HUES48 (cell line): ENCODE data around the gene ADAMTS2.

Source experiments
- H3K27ac ChIP-seq: one replicate; pipeline ENCODE4 v1.7.0; 2013; ENCODE audit warnings: low read depth, low read length, inconsistent platforms
- H3K27me3 ChIP-seq: 2 replicates; pipeline ENCODE4 v1.6.1; 2013; ENCODE audit warnings: mild to moderate bottlenecking, low read length; ENCODE audit not compliant: control insufficient read depth, insufficient read depth
- H3K36me3 ChIP-seq: 2 replicates; pipeline ENCODE4 v1.6.1; 2013; ENCODE audit warnings: low read length; ENCODE audit not compliant: control insufficient read depth, insufficient read depth
- H3K4me1 ChIP-seq: 2 replicates; pipeline ENCODE4 v1.6.1; 2013; ENCODE audit warnings: mild to moderate bottlenecking, low read length; ENCODE audit not compliant: control insufficient read depth, insufficient read depth
- H3K4me3 ChIP-seq: 2 replicates; pipeline ENCODE4 v1.5.1; 2013; ENCODE audit warnings: mild to moderate bottlenecking, low read depth, low read length
- H3K9ac ChIP-seq: 2 replicates; pipeline ENCODE4 v1.6.1; 2013; ENCODE audit warnings: mild to moderate bottlenecking, low read depth, low read length, moderate library complexity
- H3K9me3 ChIP-seq: 2 replicates; pipeline ENCODE4 v1.6.1; 2013; ENCODE audit warnings: low read length; ENCODE audit not compliant: control insufficient read depth, insufficient read depth

ADAMTS2 gene

DNA sequence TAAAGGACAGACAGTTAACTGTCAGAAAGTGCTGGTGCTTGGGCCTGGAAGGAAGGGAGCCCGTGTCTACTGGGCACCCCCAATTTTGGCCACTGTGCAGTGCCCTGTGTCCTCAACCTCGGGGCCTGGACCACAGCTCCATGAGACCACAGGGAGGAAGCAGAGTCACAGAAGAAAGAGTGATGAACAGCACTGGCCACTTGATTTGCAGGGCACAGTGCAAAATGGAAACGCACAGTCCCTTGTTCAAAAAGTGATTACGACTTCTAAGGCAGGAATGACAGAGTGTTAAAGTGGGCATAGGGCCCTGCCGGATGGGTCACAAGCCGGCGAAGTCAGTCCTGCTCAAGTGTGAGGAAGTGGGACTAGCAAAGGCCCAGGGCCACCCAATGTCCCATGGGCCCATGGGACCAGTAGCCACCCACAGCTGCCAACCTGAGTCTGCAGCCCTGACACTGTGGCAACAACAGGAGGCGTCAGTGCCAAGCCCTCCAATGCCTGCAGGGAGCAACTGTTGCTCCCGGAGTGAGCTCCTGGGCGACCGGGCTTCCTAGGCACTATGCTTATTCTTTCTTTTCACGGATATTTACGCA, 85.4 kb downstream of the ADAMTS2 start:
- no peak overlapping the region for H3K9ac ChIP-seq
- H3K4me1 ChIP-seq: no peaks in the 10 kb centered on the region
- no peaks in the 10 kb centered on the region for H3K36me3 ChIP-seq
- no peak overlapping the region for H3K4me3 ChIP-seq
- H3K27me3 ChIP-seq: no peaks in the 10 kb centered on the region
- H3K9me3 ChIP-seq: no peaks in the 10 kb centered on the region
- H3K27ac ChIP-seq: no peak overlapping the region

DNA sequence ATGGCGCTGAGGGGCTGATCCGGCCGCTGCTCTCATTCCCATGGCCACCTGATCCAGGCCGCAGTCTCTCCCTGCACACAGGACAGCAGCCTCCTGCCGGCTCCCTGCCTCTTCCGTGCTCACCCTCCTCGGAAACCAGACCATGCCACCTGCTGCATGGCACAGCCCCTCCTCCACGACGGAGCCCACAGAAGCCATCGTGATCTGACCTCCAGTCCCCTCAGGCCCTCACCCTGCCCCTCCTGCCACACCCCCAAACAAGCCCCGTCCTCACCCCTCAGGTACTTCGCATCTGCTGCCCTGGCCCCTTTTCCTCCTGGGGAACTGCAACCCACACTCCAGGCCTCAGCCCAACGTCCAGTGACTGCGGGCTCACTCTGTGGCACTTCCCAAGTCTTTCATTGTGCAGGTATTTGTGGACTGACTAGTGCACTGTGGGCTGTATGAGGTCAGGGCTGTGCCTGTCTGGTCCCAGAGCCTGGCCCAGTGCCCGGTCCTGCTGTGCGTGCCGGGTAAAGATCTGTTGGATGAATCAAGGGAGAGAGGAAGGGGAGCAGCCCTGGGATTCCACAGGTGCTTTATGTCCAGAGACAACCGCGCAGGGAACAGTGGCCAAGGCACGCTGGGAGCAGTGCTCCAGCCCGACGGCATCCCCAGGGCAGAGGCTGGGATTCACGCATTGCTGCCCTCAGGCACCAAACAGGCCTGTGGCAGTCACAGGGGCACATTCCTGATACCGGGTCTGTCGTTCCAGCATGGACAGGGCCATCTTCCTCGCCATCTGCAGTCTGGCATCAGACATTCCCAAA, 86.1 kb downstream of the ADAMTS2 start:
- Histone ChIP-seq H3K4me3 (no peak overlapping the region), H3K9me3 (no peaks in the 10 kb centered on the region), H3K27ac (no peak overlapping the region), H3K9ac (no peak overlapping the region), H3K36me3 (no peaks in the 10 kb centered on the region), H3K27me3 (no peaks in the 10 kb centered on the region), H3K4me1 (no peaks in the 10 kb centered on the region)

DNA sequence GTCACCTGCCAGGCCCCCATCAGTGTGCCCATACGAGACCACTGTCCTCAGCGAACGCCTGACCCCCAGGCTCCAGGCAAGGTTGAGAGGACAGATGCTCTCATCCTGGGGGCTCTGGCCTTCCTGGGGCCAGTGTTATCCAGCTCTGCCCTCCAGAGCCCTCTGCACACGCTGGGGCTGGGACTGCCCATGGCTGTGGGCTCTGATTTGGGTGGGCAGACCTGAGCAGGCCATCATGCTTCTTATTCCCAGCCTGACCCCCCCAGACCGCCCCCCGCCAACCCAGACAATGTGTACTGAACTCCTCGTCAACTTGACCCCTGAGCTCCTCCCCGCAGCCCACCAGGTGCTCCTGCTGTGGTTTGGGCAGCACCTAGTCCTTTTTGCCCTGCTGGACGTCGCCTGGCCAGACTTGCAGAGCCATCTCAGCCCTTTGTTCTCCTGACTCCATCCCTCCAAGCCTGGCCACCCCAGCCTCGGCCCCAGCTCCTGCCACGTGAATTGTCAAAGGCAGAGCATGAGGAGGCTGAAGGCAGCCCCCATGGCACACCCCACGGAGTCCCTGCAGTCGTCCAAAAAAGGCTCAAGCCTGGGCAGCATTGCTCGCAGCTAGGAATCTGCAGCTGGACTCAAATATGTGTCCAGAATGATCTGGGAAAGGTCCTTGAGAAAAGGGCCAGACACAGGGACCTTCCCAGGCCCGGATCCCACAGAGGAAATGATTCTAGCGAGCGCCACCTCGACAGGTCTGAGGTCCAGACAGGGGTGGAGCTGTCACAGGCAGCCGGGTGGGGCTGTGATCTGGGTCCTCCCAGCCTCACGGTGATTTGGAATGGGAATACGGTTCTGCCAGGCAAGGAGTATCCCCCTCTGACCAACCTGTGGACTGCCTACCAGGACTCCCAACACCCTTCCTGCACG, 87.0 kb downstream of the ADAMTS2 start:
- Histone ChIP-seq H3K9ac (no peak overlapping the region), H3K36me3 (no peaks in the 10 kb centered on the region), H3K4me1 (no peaks in the 10 kb centered on the region), H3K27me3 (no peaks in the 10 kb centered on the region), H3K9me3 (no peaks in the 10 kb centered on the region), H3K4me3 (no peak overlapping the region), H3K27ac (no peak overlapping the region)

DNA sequence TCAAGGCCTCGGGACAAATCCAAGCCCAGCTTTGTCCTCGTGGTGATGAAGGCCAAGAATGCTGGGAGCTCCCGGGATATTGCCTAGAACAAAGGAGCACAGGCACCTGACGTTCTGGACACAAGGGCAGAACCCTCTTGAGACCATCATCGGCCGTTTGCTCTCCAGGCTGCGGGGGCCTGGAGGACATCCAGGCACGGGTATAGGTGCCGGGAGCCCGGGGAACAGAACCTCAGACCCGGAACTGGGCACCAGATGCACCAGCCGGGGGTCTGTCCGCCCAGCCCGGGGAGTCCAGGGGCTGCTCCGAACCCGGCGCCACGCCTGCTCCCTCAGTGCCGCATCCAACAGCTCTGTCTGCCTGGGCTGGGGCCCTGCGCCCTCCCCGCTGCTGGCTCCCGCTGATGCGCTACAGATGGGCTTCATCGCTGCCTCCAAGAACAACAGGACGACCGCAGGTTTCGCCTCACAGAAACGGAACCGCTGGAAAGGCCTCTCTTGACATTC, 88.0 kb downstream of the ADAMTS2 start:
- no peaks in the 10 kb centered on the region for H3K36me3 ChIP-seq
- no peaks in the 10 kb centered on the region for H3K9me3 ChIP-seq
- H3K4me3 ChIP-seq: no peak overlapping the region
- H3K27ac ChIP-seq: no peak overlapping the region
- no peaks in the 10 kb centered on the region for H3K4me1 ChIP-seq
- no peaks in the 10 kb centered on the region for H3K27me3 ChIP-seq
- H3K9ac ChIP-seq: no peak overlapping the region

DNA sequence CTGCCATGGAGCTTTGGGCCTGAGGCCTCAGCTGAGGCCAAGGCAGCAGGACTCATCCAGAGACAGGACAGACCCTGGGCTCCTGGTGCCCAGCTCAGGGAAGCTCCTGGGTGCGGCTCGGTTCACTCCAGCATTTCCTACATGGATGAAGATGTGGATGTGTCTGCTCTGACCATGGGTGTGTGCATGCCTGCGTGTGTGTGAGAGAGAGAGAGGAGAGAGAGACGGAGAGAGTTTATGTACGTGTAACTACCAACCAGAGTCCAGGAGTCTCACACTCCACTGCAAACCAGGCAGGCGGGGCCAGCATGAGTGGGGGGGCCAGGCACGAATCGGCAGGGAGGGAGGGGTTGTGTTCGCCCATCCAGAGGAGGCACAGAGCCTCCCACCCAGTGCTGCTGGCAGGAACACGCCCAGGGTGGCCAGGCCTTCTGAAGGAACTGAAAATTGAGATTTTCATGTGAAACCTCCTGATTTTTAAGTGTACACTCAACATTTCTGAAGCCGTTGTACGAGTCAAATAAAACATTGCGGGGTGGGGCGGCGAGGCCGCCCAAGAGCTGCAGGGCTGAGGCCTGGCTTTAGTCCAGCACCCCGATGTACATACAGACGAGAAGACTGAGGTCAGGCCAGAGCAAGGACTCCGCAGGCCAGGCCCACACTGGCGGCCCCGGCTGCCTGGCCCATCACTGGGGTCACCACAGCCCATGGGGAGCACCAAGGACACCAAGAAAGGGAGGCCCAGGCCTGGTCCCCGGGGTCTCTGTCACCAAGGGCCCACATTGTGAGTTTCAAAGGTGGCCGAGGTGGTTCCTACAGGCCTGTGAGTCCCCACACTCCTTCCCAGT, 88.7 kb downstream of the ADAMTS2 start:
- Histone ChIP-seq H3K9ac (no peak overlapping the region), H3K27ac (no peak overlapping the region), H3K9me3 (no peaks in the 10 kb centered on the region), H3K36me3 (no peaks in the 10 kb centered on the region), H3K4me1 (no peaks in the 10 kb centered on the region), H3K4me3 (no peak overlapping the region), H3K27me3 (no peaks in the 10 kb centered on the region)

DNA sequence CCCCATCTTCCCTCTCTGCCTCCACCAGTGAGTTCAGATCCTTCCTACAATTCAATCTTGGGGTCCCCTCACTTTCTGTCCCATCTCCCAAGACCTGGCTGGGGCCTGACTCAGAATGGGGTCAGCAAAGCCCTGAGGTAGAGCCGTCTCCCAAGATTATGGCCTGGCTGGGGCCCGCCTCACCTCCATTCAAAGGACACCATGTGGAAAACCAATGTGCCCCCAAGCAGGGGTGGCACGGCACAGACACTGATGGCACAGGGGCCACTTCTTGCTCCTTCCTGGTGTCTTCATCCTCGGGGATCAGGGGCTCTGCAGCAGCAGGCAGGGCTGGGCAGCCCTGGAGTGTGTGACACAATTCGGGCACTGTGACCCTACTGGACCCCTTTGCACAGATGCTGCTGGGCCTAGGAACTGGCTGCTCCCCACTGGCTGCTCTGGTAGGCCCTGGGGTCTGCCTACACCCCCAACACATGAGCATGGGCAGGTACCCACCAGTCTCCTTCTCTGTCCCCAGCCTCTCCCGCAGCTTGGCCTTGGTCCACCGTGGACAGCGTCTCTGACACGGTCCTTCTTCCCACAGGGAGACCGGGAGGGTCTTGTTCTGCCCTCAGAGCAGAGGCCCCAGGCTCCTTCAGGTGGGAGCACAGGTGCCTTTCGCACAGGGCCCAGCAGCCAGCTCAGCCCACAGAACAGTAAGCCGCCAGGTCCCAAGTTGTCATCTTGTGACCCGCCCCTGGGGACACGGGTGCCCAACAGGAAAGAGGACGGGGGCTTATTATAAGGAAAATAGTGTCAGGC, 89.5 kb downstream of the ADAMTS2 start:
- H3K27ac ChIP-seq: no peak overlapping the region
- no peaks in the 10 kb centered on the region for H3K9me3 ChIP-seq
- no peak overlapping the region for H3K4me3 ChIP-seq
- no peaks in the 10 kb centered on the region for H3K27me3 ChIP-seq
- no peaks in the 10 kb centered on the region for H3K4me1 ChIP-seq
- no peaks in the 10 kb centered on the region for H3K36me3 ChIP-seq
- no peak overlapping the region for H3K9ac ChIP-seq

DNA sequence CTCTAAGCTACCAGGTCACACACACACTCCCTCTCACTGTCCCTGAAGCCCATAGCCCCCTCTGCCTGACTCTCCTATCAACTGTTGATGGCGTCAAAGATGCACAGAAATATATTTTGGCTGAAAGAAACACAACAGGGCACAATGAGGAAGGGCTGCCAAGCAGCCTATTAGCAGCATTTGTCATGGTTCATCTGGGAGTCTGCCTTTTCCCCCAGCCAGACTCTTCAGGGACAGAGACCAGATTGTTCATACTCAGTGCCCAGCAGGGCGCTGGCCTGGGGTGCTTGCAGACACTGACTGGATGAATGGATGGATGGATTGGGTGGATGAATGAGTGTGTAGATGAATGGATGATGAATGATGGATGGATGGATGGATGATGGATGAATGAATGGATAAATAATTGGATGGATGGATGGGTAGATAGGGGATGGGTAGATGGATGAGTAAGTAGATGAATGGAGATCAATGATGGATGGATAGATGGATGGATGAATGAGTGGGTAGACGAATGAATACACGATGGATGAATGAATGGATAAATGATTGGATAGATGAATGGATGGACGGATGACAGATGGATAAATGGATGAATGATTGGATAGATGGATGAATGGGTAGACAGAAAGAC, 90.5 kb downstream of the ADAMTS2 start:
- no peak overlapping the region for H3K27ac ChIP-seq
- H3K9ac ChIP-seq: no peak overlapping the region
- no peak overlapping the region for H3K4me3 ChIP-seq
- no peaks in the 10 kb centered on the region for H3K27me3 ChIP-seq
- H3K36me3 ChIP-seq: no peaks in the 10 kb centered on the region
- no peaks in the 10 kb centered on the region for H3K9me3 ChIP-seq
- H3K4me1 ChIP-seq: no peaks in the 10 kb centered on the region

DNA sequence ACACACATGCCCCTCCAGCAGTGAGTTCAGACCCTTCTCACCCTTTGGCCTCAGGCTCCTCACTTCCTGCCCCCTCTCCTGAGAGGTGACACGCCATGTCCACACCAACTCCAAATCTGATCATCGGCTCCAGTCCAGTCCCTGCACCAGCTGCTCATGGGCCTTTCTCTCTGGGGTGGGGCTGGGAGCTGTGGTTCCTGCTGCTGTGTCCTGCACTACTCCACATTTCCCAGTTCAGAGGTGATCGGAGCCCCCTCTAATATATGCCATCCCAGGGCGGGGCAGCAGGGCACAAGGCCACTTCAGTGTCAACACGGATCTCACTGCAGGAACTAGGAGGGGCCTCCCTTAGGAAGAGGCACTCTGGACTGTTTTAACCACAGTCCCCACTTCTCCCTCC, 91.5 kb downstream of the ADAMTS2 start:
- Histone ChIP-seq H3K27me3 (no peaks in the 10 kb centered on the region), H3K4me3 (no peak overlapping the region), H3K36me3 (no peaks in the 10 kb centered on the region), H3K27ac (no peak overlapping the region), H3K4me1 (no peaks in the 10 kb centered on the region), H3K9me3 (no peaks in the 10 kb centered on the region), H3K9ac (no peak overlapping the region)

DNA sequence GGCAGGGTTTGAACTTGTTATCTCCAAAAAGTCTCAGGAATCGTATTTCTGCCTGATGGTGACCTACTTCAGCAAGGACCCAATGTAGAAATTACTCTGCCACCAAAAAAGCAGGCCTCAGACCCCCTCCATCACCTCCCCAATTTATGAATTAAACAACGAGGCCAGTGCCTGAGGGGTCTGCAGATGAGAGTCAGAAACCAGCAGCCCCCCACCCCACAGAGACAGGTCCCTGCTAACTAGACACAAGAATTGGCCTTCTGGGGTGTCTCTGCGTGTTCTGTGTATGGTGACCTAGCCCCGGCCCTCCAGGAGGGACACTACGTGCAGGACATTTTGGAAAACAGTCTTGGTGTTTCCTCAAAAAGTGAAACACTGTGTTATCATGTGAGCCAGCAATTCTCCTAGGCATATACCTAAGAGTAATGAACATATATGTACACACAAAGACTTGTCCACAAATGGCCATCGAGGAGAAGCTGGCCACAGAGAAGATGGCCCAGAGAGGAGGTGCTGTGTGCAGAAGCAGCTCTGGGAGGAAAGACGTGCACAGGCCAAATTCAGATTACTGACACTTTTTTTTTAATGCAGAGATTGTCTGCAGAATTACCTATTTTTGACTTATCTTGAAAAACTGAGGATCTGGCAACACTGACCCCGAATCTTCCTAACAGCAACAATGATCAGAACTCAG, 93.8 kb downstream of the ADAMTS2 start:
- H3K27ac ChIP-seq: no peak overlapping the region
- H3K9ac ChIP-seq: no peak overlapping the region
- H3K4me3 ChIP-seq: no peak overlapping the region
- H3K27me3 ChIP-seq: no peaks in the 10 kb centered on the region
- H3K36me3 ChIP-seq: no peaks in the 10 kb centered on the region
- H3K9me3 ChIP-seq: no peaks in the 10 kb centered on the region
- H3K4me1 ChIP-seq: peaks cover 12% of the 10 kb centered on the region; the same call in 1 of the 2 replicates
